GM21360 (cell line): Measurements from ENCODE around the gene LRRFIP2.

Experiments
- ATAC-seq: cut with Tn5 transposase; IDR thresholded peaks from one replicate; pipeline ENCODE4 v1.9.1; 2021; ENCODE audit warnings: mild to moderate bottlenecking, moderate library complexity; ENCODE audit not compliant: unreplicated experiment

The LRRFIP2 gene

GRCh38 chr3:37029111-37029510, 145.3 kb downstream of the LRRFIP2 start:
- no peak for ATAC-seq

GRCh38 chr3:37028329-37028728, 146.1 kb downstream of the LRRFIP2 start:
- ATAC-seq: no peak

GRCh38 chr3:37026851-37027250, 147.5 kb downstream of the LRRFIP2 start:
- ATAC-seq: no peak

- no peak for ATAC-seq
Observed at GRCh38 chr3:37025561-37026335, 148.6 kb downstream of the LRRFIP2 start.

- no peak for ATAC-seq
Observed at GRCh38 chr3:37024820-37025405, 149.5 kb downstream of the LRRFIP2 start.

- ATAC-seq: no peak
Observed at GRCh38 chr3:37024092-37024491, 150.3 kb downstream of the LRRFIP2 start.

GRCh38 chr3:37017683-37018082, 156.7 kb downstream of the LRRFIP2 start:
- ATAC-seq: no peak

GRCh38 chr3:37016903-37017302, 157.5 kb downstream of the LRRFIP2 start:
- no peak for ATAC-seq

- no peak for ATAC-seq
Observed at GRCh38 chr3:37015642-37016041, 158.7 kb downstream of the LRRFIP2 start.

GRCh38 chr3:37014620-37015019, 159.8 kb downstream of the LRRFIP2 start:
- ATAC-seq: no peak
